OCI-LY3 (cell line): ENCODE data around the gene DPCD.

Experiments
- EZH2phosphoT487 ChIP-seq: fragments of 200-600 bp; shearing (Covaris generic); IDR thresholded peaks from 2 replicates; pipeline ENCODE4 v1.6.1; 2018; ENCODE audit warnings: antibody characterized with exemption, mixed run types, low read depth
- TF ChIP-seq, protein P1 (sequence below): fragments of 200-600, 300-600 bp; sonication (generic); IDR thresholded peaks from 2 replicates; pipeline ENCODE4 v1.5.1; 2014; ENCODE audit warnings: antibody characterized with exemption, low read length, low read depth

DNA sequence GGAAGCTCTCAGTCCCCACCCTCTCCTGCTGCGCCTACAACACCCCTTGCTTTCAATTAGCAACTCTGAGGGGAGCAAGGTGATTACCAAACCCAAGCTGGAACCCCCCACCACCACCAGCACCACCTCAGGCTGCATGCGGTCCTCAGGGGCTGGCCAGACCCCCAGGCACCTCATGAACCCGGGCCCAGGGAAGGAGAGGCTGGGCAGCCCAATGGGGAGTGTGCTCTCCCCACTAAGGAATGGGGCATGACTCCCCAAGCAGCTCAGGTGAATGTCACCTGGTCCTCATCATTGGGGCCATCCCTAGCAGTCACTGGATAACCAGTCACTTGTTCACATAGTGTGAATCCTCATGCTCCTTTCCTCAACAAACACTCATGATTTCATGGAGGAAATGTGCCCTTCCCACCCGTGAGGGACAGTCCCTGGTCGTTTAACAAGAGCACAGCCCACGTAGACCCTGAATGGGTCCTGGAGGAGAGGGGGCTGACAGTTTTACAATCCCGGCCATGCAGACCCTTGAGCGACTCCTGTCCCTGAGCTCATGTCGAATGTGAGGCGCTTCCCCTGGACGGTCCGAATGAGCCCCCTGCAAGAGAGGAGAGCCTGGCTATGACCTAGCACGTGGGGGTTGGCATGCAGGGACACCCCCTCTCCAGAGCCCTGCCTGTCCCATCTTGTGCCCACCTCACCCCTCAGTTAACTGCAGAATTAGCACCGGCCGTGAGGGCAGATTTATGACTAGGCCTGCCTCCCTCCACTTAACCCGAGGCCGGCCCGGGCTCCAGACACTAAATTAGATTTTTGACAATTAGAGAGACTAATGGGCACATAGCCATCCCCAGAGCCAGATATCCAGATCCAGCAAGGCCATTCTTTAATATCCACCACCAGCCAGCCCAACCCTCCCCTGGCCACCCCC lies 29.2 kb upstream of the DPCD start:
- TF ChIP-seq, protein P1, sequence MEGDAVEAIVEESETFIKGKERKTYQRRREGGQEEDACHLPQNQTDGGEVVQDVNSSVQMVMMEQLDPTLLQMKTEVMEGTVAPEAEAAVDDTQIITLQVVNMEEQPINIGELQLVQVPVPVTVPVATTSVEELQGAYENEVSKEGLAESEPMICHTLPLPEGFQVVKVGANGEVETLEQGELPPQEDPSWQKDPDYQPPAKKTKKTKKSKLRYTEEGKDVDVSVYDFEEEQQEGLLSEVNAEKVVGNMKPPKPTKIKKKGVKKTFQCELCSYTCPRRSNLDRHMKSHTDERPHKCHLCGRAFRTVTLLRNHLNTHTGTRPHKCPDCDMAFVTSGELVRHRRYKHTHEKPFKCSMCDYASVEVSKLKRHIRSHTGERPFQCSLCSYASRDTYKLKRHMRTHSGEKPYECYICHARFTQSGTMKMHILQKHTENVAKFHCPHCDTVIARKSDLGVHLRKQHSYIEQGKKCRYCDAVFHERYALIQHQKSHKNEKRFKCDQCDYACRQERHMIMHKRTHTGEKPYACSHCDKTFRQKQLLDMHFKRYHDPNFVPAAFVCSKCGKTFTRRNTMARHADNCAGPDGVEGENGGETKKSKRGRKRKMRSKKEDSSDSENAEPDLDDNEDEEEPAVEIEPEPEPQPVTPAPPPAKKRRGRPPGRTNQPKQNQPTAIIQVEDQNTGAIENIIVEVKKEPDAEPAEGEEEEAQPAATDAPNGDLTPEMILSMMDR, result no peak
- no peak for TF ChIP-seq EZH2phosphoT487
